Transverse colon (tissue), 3 donors: ENCODE data around the gene ALPP.

Experiments used
- EP300 ChIP-seq: sonication (generic); formaldehyde crosslinking; IDR thresholded peaks from one replicate; pipeline ENCODE4 v1.6.1; 2017; ENCODE audit warnings: antibody characterized with exemption, low read depth
- TF ChIP-seq, protein P1 (sequence below), 5 experiments: fragments of 200-600 bp in 3 of 5; fragments of 450-650 bp in 2 of 5; sonication (generic) in 3 of 5; IDR thresholded peaks; 1 replicate in 2 of 5; 2 replicates in 3 of 5; pipeline ENCODE4 v1.5.1; 2016 to 2017; ENCODE audit warnings: antibody characterized with exemption in 5 of 5, inconsistent platforms in 3 of 5, mild to moderate bottlenecking in 2 of 5, moderate library complexity in 1 of 5

DNA sequence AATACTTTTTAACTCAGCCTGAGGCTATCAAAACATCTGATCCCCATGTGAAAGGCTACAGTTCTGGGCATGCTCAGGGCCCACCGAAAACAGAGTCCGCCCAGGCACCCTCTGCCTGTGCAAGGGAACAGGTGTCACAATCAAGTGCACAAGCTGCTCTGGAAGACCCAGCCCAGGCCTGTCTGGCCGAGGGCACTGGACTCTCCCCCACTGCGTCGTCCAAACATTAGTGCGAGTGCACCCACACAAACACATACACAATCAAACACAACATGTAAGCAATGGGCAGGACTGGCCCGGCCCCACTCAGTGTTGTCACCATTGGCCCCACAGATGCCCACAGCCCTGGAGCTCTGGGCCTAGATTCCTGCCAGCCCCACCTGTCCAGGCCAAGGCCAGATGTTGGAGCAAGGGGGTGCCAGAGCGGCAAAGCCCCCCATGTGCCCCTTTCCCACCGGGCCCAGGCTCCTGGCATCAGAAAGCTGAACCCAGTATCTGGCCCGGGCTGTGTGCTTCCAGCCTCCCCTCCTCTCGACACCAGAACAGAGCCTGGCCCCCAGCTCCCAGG lies 27.5 kb downstream of the ALPP start:
- TF ChIP-seq, protein P1, sequence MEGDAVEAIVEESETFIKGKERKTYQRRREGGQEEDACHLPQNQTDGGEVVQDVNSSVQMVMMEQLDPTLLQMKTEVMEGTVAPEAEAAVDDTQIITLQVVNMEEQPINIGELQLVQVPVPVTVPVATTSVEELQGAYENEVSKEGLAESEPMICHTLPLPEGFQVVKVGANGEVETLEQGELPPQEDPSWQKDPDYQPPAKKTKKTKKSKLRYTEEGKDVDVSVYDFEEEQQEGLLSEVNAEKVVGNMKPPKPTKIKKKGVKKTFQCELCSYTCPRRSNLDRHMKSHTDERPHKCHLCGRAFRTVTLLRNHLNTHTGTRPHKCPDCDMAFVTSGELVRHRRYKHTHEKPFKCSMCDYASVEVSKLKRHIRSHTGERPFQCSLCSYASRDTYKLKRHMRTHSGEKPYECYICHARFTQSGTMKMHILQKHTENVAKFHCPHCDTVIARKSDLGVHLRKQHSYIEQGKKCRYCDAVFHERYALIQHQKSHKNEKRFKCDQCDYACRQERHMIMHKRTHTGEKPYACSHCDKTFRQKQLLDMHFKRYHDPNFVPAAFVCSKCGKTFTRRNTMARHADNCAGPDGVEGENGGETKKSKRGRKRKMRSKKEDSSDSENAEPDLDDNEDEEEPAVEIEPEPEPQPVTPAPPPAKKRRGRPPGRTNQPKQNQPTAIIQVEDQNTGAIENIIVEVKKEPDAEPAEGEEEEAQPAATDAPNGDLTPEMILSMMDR (IDR thresholded peaks at IDR 0.05) = no peak
- TF ChIP-seq EP300 = no peak
